Embryonic facial prominence (tissue), 1 donor: ENCODE data around the gene DAAM1.
A peak's percentile ranks its signal among the peaks of the same experiment; 100 is the strongest.

Source experiments
- DNase-seq: peaks from one replicate; pipeline ENCODE4 v3.0.0-alpha.2; 2016; ENCODE audit errors: extremely low spot score

Gene DAAM1

DNA sequence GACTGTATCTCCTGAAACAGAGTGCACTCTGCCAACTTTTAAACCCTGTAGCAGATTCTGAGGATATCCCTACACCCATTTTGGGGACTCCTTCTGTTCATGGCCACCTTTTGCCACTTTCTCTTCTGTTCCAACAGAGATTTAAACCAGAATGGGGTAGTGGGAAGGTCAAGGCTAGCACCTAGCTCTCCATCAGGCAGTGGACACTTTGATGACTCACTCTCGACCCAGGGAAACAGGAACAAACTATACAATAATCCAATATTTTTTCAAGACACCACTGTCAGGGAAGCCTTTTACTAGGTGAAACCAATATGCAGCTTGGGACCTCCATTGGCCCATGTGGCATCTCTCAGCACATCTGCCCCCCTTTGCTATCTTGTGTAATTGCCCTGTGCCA, 103.6 kb downstream of the DAAM1 start:
- no peak for DNase-seq

DNA sequence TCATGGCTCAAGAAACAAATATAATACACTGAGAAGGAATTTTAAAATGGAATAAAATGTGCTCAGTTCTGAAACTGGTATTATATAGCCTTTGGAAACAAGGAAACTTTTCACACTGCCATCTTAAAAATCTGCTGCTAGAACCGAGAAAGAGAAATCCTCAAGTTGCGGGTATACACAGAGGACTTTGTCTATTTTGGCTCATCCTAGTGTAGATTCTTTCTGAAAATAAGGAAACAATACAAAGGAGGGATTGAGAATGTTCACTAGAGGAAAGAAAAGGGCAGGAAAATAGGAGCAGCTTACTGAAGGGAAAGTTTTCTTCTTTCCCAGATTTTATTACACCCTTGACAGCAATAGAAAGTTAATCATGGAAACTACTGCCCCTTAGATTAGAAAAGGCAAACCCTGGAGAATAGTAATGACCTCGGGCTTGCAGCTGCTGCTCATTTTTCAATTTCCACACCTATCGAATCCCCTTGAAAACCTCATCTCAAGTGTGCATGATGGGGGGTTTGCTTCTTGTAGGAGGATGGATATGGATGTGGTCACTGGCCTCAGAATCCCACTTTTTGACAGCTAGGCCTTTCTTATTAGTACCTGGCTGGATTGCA, 104.6 kb downstream of the DAAM1 start:
- DNase-seq: no peak

DNA sequence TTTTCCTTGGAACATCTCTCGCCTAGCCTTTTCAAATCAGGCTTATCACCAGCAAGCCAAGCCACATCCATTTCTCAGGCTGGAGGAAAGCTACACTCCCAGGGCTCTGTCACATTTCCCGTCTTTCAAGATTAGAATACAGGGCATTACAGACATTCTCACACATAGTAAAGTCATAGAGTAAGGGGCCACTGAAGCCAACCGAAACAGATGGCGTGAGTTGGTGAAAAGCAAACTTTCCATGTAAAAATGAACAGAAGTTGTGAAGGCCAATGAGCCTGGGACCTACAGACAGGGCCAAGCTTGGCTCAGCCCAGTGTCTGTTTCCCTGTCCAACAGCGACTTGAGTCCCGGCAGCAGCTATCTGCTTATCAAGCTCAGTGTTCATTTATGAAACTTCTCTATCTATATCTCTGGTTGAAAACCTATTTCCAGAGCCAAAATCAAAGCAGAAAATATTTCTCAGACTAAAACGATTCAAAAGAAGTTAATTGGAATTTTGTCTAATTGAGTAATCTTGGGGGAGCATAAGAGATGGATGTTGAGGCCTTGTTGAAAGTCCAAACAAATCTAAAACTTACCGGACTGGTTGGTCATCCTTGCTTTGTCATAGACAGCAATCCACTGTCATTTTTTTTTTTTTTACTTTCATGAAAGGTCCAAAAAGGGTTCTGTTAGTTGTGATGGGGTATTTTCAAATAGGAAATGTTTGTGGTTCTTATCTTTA, 105.6 kb downstream of the DAAM1 start:
- no peak for DNase-seq

DNA sequence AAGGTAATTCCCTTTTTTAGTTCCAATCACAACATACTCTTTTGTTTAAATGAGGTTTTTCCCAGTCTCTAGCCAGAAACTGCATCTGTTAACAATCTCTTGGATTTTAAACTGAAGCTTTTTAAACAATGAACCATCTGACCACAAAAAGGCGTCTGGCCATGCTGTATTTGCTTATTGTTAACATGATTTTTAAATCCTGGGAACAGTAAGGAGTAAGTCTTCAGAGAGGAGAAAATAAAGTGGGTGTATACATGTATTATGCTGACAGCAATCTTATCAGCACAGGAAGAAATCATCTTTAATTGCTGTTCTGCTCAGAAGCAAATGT, 106.2 kb downstream of the DAAM1 start:
- DNase-seq: peak; percentile 10

DNA sequence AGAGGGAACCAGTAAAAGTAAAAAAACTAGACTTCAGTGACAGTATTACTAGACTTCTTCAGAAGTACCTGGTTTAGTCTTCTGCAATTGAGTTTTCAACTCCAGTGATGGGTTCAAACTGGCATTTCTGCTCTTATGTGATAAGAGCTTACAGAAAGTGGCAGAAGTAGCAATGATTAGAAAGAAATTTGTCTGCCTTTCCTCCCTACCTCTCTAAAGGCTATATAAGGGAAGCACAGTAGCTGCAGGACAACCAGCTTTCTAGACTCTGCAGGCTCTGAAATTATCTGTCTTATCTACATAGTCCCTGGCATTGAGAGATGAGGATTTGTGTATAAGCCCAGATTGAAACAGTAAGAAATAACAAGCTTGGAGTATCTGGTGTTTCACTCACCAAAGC, 107.5 kb downstream of the DAAM1 start:
- no peak for DNase-seq

DNA sequence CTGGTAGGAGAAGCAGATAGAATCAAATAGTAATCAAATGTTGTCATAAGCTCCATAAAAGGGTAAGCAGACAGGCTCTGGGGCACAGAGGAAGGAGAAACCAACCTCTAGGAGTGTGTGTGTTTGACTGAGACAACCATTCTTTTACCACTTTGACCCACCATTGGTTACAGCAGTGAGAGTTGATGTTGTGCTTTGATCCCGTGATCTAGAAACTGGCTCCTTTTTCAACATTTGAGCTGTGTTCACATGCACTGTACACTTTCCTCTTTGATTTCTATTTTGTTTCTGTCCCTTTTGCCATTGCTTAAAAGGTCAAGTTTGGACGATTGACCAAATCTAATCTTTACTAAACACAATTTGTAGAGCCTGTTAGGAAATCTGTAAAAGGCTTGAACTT, 108.0 kb downstream of the DAAM1 start:
- DNase-seq: no peak

DNA sequence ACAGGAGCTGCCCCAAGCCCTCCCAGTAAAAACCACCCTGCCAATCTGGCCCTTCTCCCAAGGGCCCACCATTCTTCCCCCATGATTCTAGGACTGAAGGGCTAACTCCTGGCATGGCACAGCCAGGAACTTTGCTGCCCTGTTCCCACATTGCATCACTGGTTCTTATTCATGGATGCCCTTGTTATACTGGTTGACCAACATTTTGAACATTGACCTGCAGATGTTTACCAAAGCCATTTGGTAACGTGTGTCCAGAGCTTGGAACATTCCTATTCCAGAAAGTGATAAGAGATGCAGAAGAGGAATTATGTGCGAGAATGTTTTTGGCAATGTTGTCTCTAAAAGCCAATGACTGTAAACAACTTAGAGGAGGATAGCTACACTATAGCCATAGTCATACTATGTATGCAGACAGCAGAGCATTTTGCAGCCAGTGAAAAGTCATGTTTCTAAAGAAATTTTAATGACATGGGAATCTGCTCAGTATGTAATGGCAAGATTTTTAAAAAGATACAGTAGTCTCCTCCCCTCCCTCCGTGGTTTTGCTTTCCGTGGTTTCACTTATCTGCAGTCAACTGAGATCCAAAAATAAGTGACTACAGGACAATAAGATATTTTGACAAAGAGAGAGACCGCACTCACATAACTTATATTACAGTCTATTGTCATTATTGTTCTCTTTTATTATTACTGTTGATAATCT, 108.8 kb downstream of the DAAM1 start:
- DNase-seq: no peak

DNA sequence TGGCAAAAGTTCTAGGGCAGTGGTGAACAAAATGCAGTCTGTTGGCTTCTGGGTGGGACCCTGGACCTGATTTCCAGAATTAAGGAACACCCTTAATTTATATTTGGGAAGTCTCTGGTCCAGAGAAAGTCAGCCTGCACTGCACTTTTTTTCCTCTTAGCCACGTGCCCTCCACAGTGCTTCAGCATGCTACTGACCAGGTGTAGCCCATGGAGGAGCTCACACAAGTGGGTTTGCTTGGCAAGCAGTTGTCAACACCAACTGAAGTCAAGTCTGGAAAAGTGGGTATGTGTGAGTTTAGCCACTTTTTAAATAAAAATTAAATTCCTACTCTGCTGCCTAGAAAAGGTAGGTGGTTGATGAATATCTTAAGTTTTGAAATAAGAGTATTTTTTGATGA, 111.3 kb downstream of the DAAM1 start:
- DNase-seq: no peak

DNA sequence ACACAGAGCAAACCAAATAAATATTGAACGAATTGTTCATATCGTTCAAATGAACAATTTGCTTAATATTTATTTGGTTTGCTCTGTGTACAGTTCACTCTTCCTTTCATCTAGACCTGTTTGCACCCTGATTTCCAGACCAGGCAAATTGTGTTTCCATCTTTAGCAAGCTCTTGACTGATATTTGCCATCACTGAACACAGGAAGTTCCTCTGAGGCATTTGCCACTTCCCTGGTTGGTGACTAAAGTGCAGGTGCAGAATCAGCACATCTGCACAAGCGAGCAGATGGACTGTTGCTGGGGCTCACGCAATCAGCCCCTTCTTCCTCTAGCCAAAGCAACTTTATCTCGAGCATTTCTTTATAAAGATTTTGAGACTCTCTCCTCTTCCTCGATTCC, 112.9 kb downstream of the DAAM1 start:
- DNase-seq: no peak

DNA sequence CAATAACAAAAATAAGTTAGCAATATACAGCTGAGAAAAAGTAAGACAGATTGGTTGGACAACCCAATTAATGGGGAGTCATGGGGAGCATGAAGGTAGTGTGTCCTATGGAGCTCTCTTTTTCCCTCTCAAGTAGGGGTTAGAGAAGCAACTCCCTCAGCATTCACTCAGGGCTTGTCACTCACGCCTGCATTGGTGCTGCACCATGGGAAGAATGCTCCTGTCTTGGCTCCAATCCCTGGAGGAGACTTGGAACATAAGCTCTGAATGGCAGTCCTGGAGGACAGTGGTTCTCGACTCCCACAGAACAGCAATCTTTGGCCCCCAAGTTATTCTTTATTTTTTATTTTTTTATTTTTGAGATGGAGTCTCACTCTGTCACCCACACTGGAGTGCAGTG, 113.8 kb downstream of the DAAM1 start:
- DNase-seq: no peak

DNA sequence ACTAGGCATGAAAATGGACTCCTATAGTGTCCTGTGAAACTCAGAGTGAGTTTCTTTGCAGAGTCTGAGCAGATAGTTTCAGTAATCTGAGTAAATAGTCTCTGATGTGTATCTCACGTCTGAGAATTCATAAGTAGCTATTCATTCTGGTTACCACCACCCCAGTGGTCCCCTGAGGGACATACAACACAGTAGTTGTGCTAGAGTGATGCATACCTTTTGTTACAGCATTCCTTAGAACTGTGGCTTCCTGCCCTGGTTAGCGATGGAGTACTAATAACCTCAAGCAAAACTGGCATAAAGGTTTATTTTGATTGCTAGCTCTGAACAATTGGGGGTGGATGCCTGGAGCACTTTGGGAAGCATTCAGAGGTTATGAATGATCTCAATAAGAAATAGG, 114.7 kb downstream of the DAAM1 start:
- DNase-seq: no peak

DNA sequence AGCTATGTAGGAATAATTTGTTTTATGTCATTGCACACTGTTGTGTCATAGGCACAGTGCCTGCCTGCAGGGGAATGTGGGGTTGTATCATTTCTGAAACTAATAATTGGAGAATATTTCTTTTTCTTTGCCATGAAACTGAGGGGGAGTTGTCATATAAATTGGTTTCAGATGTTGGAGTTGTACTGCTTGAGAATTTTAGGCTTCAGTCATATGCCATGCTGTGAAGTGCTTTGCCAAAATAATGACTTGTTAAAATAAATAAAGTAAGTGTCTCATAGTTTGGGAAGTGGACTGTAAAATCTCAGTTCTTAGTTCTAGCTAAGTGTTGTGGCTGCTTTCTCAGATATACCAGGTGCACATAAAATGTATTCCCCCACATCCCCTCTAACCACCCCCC, 116.8 kb downstream of the DAAM1 start:
- no peak for DNase-seq

DNA sequence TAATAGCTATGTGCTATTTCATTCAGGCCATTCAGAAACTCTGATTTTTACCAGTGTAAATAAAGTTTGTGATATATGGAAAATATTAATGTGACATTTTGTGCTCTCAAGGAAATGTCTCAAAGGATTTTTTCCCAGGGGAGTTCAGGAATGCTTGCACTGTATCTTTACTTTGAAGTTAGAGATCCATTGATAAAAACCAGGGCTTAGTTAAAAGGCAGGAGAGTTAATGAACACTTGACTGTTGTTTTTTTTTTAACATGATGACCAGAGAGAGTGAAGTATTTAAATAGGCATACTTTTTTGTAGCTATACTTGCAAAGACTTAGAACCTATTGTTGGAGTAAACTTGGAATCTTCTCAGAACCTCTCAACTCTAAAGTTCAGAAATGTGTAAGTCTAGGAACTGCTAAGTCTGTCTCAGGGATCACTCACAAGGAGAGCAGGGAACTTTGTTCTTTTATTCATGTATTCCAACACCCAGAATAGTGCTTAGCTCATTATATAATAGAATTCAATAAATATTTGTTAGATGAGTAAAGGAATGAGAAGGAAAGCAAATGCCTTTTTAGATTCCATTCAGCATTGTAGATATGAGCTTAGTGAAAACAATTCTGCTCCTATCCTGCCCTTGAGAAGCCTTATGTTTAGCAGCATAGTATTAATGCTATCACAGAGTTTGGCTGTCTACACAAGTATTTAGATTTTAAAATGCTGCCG, 117.5 kb downstream of the DAAM1 start:
- no peak for DNase-seq

DNA sequence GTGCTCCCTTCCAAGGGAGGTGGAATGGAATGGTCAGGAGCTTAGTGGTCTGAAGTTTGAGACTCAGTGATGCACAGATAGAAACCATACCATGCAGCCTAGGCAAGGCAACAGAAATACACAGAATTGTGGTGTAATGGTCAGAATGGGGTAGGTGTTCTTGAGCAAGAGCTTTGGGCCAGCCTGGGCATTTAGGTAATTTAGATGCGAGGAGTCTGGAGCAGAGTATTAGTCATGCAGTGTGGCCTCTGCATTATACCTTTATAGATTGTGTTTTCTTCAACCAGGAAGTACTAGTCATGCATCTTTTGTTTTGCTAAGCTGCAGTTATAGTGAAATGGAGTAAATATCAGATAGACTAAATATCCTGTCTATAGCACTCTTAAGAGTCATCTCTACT, 118.3 kb downstream of the DAAM1 start:
- no peak for DNase-seq

DNA sequence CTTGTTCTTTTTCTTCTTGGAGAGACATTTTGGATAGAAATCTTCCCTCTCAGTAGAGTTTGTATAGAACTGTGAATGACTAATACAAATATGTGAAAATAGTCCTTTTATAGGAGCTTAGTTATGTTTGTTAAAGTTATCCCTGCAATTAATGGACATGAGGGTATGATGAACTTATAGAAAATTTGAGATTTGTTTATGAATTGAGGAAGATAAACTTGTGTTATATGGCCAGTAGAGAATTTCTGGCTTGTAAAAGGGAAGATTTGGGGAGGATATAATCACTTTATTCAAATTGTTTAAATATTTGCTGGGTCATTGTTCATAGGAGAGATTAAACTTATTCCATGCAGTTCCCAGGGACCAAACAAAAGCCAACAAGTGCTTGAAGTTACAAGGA, 119.6 kb downstream of the DAAM1 start:
- DNase-seq: no peak

DNA sequence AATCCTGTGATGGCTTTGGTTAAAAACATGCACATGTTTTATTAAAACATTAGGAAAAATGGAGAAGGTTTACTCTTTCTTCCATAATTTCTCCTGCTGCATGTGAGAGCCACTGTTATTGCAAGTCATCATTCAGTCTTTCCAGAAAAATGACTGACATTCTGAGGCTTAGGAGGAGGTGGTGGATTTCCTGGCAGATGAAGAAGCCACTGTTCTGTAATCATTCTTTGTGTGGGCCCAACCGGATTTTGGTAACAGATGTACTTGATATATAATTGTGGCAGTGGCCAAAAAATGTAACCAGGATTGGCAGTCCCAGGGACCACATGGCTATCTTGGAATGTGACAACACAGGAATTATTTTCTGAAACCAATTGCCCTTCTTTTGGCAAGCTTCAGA, 120.2 kb downstream of the DAAM1 start:
- DNase-seq: no peak

DNA sequence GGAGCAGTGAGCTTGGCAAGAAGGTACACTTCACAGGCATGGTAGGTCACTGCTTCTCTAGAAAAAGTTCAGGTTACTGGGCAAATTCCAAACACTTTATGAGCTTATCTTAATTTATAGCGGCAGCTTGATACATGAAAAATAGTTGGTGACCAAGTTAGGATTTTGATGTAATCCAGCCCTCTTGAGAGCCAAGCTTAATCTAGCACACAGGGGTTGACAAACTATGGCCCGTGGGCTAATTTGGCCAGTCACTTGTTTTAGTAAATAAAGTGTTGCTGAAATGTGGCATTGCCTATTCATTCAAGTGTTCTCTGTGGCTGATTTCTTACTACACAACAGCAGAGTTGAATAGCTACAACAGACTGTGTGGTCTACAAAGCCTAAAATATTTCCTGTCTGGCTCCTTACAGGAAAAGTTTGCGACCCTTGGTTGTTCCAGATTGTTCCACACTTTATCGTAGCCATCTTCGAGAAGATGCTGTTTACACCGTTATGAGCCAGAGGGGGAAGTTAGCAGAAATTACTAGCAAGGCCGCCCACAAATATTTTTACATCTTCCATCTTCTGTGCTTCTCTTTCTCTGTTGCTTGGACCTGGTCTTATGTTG, 120.9 kb downstream of the DAAM1 start:
- no peak for DNase-seq

DNA sequence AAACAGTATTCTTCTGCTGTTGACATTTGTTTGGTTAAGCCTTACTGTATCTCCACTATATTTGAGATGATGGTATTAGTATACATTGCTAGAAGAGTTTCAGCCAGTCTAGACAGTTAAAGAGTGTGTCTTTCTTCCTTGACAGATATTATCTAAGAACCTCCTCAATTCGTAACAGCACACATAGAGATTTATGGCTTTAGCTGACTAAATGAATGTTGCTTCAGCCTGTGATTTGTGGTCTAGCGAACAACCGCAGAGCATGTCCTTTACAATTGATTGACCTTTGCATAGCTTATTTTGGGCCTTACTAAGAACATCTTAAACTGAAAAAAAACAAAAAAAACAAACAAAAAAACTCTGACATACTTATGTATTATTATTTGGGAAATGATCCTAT, 122.2 kb downstream of the DAAM1 start:
- no peak for DNase-seq

DNA sequence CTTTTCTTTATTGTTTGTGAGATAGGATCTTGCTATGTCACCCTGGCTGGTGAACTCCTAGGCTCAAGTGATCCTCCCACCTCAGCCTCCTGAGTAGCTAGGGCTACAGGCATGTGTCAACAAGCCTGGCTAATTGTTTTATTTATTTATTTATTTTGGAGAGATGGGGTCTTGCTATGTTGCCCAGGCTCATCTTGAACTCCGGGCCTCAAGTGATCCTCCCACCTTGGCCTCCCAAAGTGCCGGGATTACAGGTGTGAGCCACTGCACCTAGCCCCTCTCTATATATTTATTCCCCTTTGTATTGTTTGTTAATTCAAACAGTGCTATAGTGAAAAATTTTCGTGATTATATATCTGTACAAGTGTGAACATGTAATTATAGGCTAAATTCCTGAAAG, 123.3 kb downstream of the DAAM1 start:
- DNase-seq: no peak

DNA sequence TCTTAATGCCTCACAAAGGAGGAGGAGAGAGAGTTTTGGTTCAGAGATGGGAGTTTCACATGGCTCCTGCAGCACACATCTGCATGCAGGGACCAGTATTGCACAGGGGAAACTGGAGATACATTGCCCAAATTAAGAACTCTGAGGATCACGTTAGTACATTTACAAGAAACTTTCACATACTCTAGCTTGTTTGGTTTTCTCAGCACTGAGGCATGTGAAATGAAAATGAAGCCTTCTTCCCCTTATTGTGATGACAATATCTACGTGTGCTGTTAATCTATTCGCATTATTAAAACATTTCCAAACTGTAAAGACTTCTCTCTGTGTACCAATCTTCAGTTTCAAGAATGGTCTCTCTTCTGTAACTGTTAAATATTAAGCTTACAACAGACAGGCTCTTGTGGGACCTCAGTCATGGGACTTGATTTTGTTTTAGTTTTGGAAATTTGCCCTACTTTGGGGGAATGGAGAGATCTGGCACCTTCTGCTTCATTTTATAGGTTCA, 124.7 kb downstream of the DAAM1 start:
- no peak for DNase-seq

DNA sequence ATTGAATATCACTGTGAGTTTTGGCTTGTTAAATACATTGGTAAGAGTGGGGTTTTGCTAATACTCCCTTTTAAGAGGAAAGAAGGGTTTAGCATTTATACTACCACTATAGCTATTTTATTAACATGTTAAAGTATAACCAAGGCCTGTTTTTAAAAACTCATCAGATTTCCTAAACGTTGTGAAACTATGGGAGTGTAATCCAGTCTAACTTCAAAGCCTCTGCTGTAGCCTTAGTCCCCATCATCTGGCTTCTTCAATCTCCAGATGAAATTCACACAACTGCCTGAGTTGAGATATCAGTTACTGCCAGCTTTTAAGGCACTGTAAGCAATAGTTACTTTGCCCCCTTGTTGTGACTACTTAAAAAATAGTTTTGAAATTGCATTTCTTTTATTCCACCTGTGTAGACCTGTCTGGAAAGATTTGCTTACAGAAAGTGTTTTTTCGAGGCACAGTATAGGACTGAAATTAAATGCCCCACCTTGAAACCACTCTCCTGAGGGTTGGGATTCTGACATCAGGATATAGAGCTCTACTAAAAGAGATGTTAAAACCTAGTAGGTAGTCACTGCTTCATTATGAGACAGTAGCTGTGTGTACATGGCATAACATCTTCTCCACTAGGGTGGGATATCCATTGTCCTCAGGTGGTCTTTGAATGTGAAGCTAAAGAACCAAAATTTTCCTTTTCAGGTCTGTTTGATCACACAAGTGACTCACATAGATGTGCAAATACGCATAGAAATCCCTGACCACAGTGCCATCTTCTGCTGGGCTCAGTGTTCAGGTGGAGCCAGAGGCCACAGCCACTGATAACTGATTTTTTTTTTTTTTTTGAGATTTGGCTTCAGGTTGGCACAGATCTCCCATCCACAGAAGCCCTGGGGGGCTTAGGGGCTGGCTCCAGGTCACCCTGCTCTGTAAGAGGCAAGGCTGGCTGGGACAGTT, 125.5 kb downstream of the DAAM1 start:
- no peak for DNase-seq
